Progenitor cell of endocrine pancreas (in vitro differentiated cells): ENCODE results near the gene BCAS3. TPM values are rescaled to one million over a fixed set of nuclear protein-coding genes. Genes with fewer than 3 reads are reported as not detected.

ENCODE experiments used
- DNase-seq: peaks from one replicate; pipeline ENCODE4 v3.0.0; 2021; ENCODE audit warnings: low spot score; ENCODE audit not compliant: unreplicated experiment
- H3K27ac Mint-ChIP-seq: 2 replicates; pipeline ENCODE4 v1.8.0; 2021; ENCODE audit warnings: mild to moderate bottlenecking, moderate library complexity, mixed read lengths
- H3K27me3 Mint-ChIP-seq: 2 replicates; pipeline ENCODE4 v1.8.0; 2021; ENCODE audit warnings: mixed read lengths
- H3K36me3 Mint-ChIP-seq: 2 replicates; pipeline ENCODE4 v1.8.0; 2022; ENCODE audit warnings: mixed read lengths; ENCODE audit not compliant: insufficient read depth
- H3K4me1 Mint-ChIP-seq: 2 replicates; pipeline ENCODE4 v1.8.0; 2021; ENCODE audit warnings: low read depth, mixed read lengths
- H3K4me3 Mint-ChIP-seq: 2 replicates; pipeline ENCODE4 v1.8.0; 2021; ENCODE audit warnings: low read depth, mild to moderate bottlenecking, moderate library complexity, mixed read lengths
- H3K9me3 Mint-ChIP-seq: 2 replicates; pipeline ENCODE4 v1.8.0; 2021; ENCODE audit warnings: low read depth, mixed read lengths
- CTCF ChIP-seq: fragments of 200-600 bp; sonication (generic); IDR thresholded peaks from one replicate; pipeline ENCODE4 v1.5.0; 2021; ENCODE audit warnings: antibody characterized with exemption, mild to moderate bottlenecking; ENCODE audit not compliant: unreplicated experiment
- total RNA-seq: library from RNA; stranded (reverse); gene quantifications from 2 replicates; pipeline ENCODE4 v1.2.1, GENCODE V29; 2021

The BCAS3 gene
- total RNA-seq, 1 donor from 2014 or later: 36.1 TPM

DNA sequence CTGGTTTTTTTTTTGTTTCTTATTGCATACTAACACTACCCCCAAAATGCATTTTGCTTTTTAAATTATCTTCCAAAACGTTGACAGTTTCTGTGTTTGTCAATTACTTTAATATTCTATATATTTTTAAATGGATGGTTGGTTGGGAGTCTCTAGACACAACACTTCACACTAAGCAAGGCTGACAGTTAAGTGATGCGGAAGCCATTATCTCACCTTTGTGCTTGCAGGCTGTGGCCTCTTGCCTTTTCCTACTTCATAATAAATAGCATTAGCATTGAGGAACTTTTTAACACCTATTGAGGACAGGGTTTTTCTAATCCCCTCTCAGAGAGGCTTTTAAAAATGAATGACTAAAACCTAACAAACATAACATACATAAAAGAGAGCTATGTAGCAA lies 441.2 kb downstream of the BCAS3 start:
- H3K27ac Mint-ChIP-seq: no peak overlapping the region
- no peak for DNase-seq
- TF ChIP-seq CTCF: no peak
- H3K36me3 Mint-ChIP-seq: peaks cover 8% of the 10 kb centered on the region
- peaks cover 6% of the 10 kb centered on the region for H3K9me3 Mint-ChIP-seq
- no peaks in the 10 kb centered on the region for H3K4me1 Mint-ChIP-seq
- no peak overlapping the region for H3K4me3 Mint-ChIP-seq
- no peaks in the 10 kb centered on the region for H3K27me3 Mint-ChIP-seq

- Mint-ChIP-seq H3K9me3 (no peaks in the 10 kb centered on the region), H3K4me3 (no peak overlapping the region), H3K36me3 (peaks cover 3% of the 10 kb centered on the region), H3K4me1 (peaks cover 2% of the 10 kb centered on the region), H3K27me3 (no peaks in the 10 kb centered on the region), H3K27ac (no peak overlapping the region)
- DNase-seq: no peak
- TF ChIP-seq CTCF: no peak
These were observed 444.8 kb downstream of the BCAS3 start for GRCh38 chr17:61122326-61122913.

DNA sequence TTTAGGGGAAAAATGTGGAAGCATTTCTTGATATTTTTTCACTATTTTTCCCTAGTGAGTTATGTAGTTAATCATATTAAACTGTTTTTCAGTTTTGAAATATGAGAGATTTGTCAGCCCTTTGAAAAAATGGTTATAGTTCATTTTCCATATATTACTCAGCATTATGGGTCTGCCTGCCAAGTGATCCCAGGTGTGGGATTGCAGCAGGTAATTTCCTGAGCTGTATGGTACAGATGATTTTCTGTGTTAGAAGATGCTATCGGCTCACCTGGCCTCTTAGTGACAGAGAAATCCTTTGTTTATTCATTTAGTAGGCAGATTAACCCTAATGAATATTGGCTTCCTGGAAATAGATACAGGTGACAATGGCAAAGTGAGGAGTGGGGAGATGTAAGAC lies 446.9 kb downstream of the BCAS3 start:
- H3K4me3 Mint-ChIP-seq: no peak overlapping the region
- TF ChIP-seq CTCF: no peak
- H3K36me3 Mint-ChIP-seq: no peaks in the 10 kb centered on the region
- no peak for DNase-seq
- no peak overlapping the region for H3K27ac Mint-ChIP-seq
- no peaks in the 10 kb centered on the region for H3K27me3 Mint-ChIP-seq
- H3K9me3 Mint-ChIP-seq: no peaks in the 10 kb centered on the region
- peaks cover 2% of the 10 kb centered on the region for H3K4me1 Mint-ChIP-seq

- DNase-seq: no peak
- no peak for TF ChIP-seq CTCF
- Mint-ChIP-seq H3K36me3 (no peaks in the 10 kb centered on the region), H3K9me3 (no peaks in the 10 kb centered on the region), H3K4me3 (no peak overlapping the region), H3K27ac (no peak overlapping the region), H3K27me3 (no peaks in the 10 kb centered on the region), H3K4me1 (peaks cover 3% of the 10 kb centered on the region)
These were observed 449.0 kb downstream of the BCAS3 start for GRCh38 chr17:61126473-61127249.

GRCh38 chr17:61127960-61128359 lies 450.3 kb downstream of the BCAS3 start:
- no peak overlapping the region for H3K27ac Mint-ChIP-seq
- peaks cover 3% of the 10 kb centered on the region for H3K27me3 Mint-ChIP-seq
- DNase-seq: no peak
- H3K9me3 Mint-ChIP-seq: no peaks in the 10 kb centered on the region
- no peaks in the 10 kb centered on the region for H3K36me3 Mint-ChIP-seq
- no peak for TF ChIP-seq CTCF
- H3K4me1 Mint-ChIP-seq: peaks cover 3% of the 10 kb centered on the region
- no peak overlapping the region for H3K4me3 Mint-ChIP-seq
